Measurements from ENCODE around the gene GRM5.
"Not testable (repeated sequence)": the region's sequence is repeated elsewhere in the genome, so short reads cannot be mapped to it uniquely, and the experiment has no call there.

Gene GRM5

DNA sequence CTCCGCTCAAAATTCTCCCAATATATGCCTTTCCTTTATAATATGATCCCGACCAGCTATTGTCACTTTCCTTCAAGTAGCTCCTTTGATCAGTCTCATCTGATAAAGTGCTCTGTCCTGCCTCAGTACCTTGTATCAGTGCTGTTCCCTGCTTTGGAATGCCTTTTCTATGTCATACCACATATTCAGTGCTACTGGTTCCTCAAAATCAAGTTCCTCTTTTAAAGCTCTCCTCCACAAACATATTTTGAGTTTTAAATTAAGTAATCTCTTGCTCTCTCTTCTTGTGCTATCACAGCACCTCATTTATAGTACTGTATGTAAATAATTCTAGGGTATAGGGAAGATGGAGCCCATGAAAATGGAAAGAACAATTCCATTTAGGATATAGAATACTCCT, 591.1 kb downstream of the GRM5 start:
- CTCF ChIA-PET: interaction anchor here (1.7 kb wide), 1 partner anchor 10 kb away, joined by 10 read pairs; no protein-coding TSS in a partner anchor
- TF ChIP-seq CTCF (IDR thresholded peaks at IDR 0.05; ENCODE audit: control extremely low read depth, extremely low read depth, low read depth, missing control alignments): no peak
- DNase-seq (ENCODE audit: extremely low spot score): no peak
- POLR2A ChIA-PET: no interaction called here

DNA sequence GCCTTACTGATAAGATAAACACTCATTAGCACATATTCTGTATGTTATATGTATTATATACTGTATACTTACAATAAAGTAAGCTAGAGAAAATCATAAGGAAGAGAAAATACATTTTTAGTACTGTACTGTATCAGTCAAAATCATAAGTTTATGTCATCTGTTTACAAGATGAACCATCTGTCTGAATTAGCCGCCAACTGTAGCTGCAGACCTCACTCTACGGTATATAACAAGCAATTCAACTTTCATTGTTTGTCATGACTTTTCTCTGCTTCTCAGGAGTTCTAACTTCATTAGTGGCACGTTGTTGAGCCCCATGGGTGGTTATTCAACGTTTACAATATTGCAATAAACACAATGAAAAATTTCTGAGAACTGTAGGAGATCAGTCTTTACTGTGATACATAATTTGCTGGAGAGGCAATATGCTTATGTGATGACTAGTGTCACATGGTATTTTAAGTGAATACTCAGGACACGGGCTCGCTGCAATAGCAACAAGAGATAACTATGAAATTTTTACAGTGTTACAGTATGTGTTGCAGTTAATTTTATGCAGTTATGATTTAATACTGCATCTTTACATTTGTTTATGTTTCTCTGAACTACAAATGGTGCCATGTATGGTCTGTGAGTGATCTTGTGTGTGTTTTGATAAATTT, 596.1 kb downstream of the GRM5 start:
- ChIA-PET POLR2A (no interaction called here), CTCF (interaction anchor here (1.3 to 1.8 kb wide), 2 partner anchors 12 to 16 kb away, joined by 7 read pairs; no protein-coding TSS in a partner anchor)
- no peak for DNase-seq (ENCODE audit: extremely low spot score)
- no peak for TF ChIP-seq CTCF (IDR thresholded peaks at IDR 0.05; ENCODE audit: control extremely low read depth, extremely low read depth, low read depth, missing control alignments)

- CTCF ChIA-PET: no interaction called here
- POLR2A ChIA-PET: no interaction called here
- TF ChIP-seq CTCF (IDR thresholded peaks at IDR 0.05; ENCODE audit: control extremely low read depth, extremely low read depth, low read depth, missing control alignments): no peak
- DNase-seq (ENCODE audit: extremely low spot score): no peak
Observed at GRCh38 chr11:88464528-88464927, 601.3 kb downstream of the GRM5 start.

DNA sequence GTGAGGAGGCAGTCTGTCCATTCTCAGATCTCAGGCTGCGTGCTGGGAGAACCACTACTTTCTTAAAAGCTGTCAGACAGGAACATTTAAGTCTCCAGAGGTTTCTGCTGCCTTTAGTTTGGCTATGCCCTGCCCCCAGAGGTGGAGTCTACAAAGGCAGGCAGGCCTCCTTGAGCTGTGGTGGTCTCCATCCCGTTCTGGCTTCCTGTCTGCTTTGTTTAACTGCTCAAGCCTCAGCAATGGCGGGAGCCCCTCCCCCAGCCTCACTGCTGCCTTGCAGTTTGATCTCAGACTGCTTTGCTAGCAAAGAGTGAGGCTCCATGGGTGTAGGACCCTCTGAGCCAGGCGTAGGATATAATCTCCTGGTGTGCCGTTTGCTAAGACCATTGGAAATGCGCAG, 602.5 kb downstream of the GRM5 start:
- CTCF ChIA-PET: interaction anchor here (1.0 kb wide), 1 partner anchor 22 kb away, joined by 3 read pairs; no protein-coding TSS in a partner anchor
- POLR2A ChIA-PET; DNase-seq (ENCODE audit: extremely low spot score): not testable (repeated sequence)

DNA sequence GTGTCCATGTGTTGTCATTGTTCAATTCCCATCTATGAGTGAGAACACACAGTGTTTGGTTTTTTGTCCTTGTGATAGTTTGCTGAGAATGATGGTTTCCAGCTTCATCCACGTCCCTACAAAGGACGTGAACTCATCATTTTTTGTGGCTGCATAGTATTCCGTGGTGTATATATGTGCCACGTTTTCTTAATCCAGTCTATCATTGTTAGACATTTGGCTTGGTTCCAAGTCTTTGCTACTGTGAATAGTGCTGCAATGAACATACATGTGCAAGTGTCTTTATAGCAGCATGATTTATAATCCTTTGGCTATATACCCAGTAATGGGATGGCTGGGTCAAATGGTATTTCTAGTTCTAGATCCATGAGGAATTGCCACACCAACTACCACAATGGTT, 607.7 kb downstream of the GRM5 start:
- DNase-seq (ENCODE audit: extremely low spot score); POLR2A ChIA-PET; CTCF ChIA-PET: not testable (repeated sequence)

DNA sequence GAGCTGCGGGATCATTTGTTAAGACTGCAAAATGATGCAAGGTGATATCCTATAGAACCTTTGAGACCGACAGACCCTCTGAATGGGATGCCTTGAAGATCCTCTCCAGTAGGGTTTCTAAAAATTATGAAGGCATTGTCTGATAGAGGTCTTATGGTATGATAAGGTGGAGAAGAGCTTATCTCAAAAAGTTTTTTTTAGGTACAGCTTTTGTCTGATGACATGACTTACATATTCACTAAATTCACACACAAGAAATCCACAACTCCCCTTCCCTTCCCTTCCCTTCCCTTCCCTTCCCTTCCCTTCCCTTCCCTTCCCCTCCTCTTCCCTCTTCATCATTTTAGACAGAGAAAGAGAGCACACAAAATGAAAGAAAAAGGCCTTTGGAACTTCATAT, 609.8 kb downstream of the GRM5 start:
- ChIA-PET CTCF (interaction anchor here (1.2 to 2.2 kb wide), 3 partner anchors 19 to 29 kb away, joined by 3 to 7 read pairs (median 4); no protein-coding TSS in a partner anchor), POLR2A (no interaction called here)
- no peak for DNase-seq (ENCODE audit: extremely low spot score)
- no peak for TF ChIP-seq CTCF (IDR thresholded peaks at IDR 0.05; ENCODE audit: control extremely low read depth, extremely low read depth, low read depth, missing control alignments)

DNA sequence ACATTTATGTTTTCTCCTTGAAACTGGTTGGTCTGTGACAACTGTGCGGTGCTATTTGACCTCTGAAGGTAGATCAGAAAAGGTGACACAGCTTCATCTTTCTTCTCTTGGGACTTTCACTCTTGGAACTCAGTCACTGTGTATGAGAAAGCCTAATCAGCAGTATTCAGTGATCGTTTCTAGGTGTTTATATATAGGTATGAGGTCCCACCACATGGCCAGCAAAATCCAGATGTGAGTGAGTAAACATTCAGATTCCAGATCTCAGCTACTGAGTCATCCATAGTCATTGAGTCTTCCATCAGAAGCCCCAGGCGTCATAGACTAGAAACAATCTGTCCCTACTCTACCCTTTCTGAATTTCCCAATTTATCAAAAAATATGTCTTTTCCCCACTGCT, 610.9 kb downstream of the GRM5 start:
- no peak for DNase-seq (ENCODE audit: extremely low spot score)
- ChIA-PET POLR2A (no interaction called here), CTCF (no interaction called here)
- no peak for TF ChIP-seq CTCF (IDR thresholded peaks at IDR 0.05; ENCODE audit: control extremely low read depth, extremely low read depth, low read depth, missing control alignments)

All from GM10248 (cell line).